ENCODE results near the gene SNTG2.
A peak's percentile ranks its signal among the peaks of the same experiment; 100 is the strongest.

Gene SNTG2

GRCh38 chr2:1154710-1155594 lies 204.3 kb downstream of the SNTG2 start:
- no peak overlapping the region for H3K4me3 Mint-ChIP-seq
- no peak overlapping the region for H3K27ac Mint-ChIP-seq
- no peaks in the 10 kb centered on the region for H3K36me3 Mint-ChIP-seq
- no peaks in the 10 kb centered on the region for H3K4me1 Mint-ChIP-seq
- no peak for DNase-seq (ENCODE audit: low spot score in 2 of 2)
- ATAC-seq = no peak
- no peaks in the 10 kb centered on the region for H3K9me3 Mint-ChIP-seq

- DNase-seq (ENCODE audit: low spot score in 2 of 2) (no peak), ATAC-seq (no peak)
- no peaks in the 10 kb centered on the region for H3K9me3 Mint-ChIP-seq
- no peaks in the 10 kb centered on the region for H3K36me3 Mint-ChIP-seq
- no peak overlapping the region for H3K27ac Mint-ChIP-seq
- no peaks in the 10 kb centered on the region for H3K4me1 Mint-ChIP-seq
- no peak overlapping the region for H3K4me3 Mint-ChIP-seq
Measured at GRCh38 chr2:1156059-1156458, 205.4 kb downstream of the SNTG2 start.

- H3K27ac Mint-ChIP-seq = no peak overlapping the region
- H3K4me3 Mint-ChIP-seq = no peak overlapping the region
- no peak for DNase-seq (ENCODE audit: low spot score in 2 of 2)
- no peaks in the 10 kb centered on the region for H3K9me3 Mint-ChIP-seq
- ATAC-seq = no peak
- no peaks in the 10 kb centered on the region for H3K4me1 Mint-ChIP-seq
- no peaks in the 10 kb centered on the region for H3K36me3 Mint-ChIP-seq
Measured at GRCh38 chr2:1156531-1156930, 205.9 kb downstream of the SNTG2 start.

GRCh38 chr2:1157107-1157506 lies 206.5 kb downstream of the SNTG2 start:
- no peaks in the 10 kb centered on the region for H3K36me3 Mint-ChIP-seq
- no peak for DNase-seq (ENCODE audit: low spot score in 2 of 2)
- peaks cover under 1% of the 10 kb centered on the region for H3K4me1 Mint-ChIP-seq
- ATAC-seq = no peak
- H3K9me3 Mint-ChIP-seq = no peaks in the 10 kb centered on the region
- H3K27ac Mint-ChIP-seq = no peak overlapping the region
- H3K4me3 Mint-ChIP-seq = no peak overlapping the region

GRCh38 chr2:1159013-1159412 lies 208.4 kb downstream of the SNTG2 start:
- peaks cover 19% of the 10 kb centered on the region for H3K4me1 Mint-ChIP-seq
- no peak overlapping the region for H3K4me3 Mint-ChIP-seq
- peaks cover 13% of the 10 kb centered on the region for H3K9me3 Mint-ChIP-seq
- no peaks in the 10 kb centered on the region for H3K36me3 Mint-ChIP-seq
- ATAC-seq (no peak), DNase-seq (ENCODE audit: low spot score in 2 of 2) (no peak)
- H3K27ac Mint-ChIP-seq = no peak overlapping the region

GRCh38 chr2:1162246-1162645 lies 211.6 kb downstream of the SNTG2 start:
- peak overlapping the region; percentile 97 for H3K27ac Mint-ChIP-seq
- peaks cover 26% of the 10 kb centered on the region for H3K4me1 Mint-ChIP-seq
- no peak for ATAC-seq
- no peak overlapping the region for H3K4me3 Mint-ChIP-seq
- H3K9me3 Mint-ChIP-seq = peaks cover 13% of the 10 kb centered on the region
- H3K36me3 Mint-ChIP-seq = no peaks in the 10 kb centered on the region
- DNase-seq (ENCODE audit: low spot score in 2 of 2) = no peak

- Mint-ChIP-seq H3K4me3 (no peak overlapping the region), H3K4me1 (peaks cover 26% of the 10 kb centered on the region), H3K9me3 (peaks cover 13% of the 10 kb centered on the region), H3K36me3 (no peaks in the 10 kb centered on the region), H3K27ac (peak overlapping the region; percentile 97)
- DNase-seq (ENCODE audit: low spot score in 2 of 2) = no peak
- peak; percentile 57 for ATAC-seq
Measured at GRCh38 chr2:1162768-1163584, 212.3 kb downstream of the SNTG2 start.

- Mint-ChIP-seq H3K36me3 (no peaks in the 10 kb centered on the region), H3K4me1 (peaks cover 33% of the 10 kb centered on the region), H3K27ac (no peak overlapping the region), H3K4me3 (no peak overlapping the region), H3K9me3 (peaks cover 13% of the 10 kb centered on the region)
- ATAC-seq (no peak), DNase-seq (ENCODE audit: low spot score in 2 of 2) (no peak)
Measured at GRCh38 chr2:1166976-1167375, 216.3 kb downstream of the SNTG2 start.

- Mint-ChIP-seq H3K4me1 (peaks cover 15% of the 10 kb centered on the region), H3K4me3 (no peak overlapping the region), H3K9me3 (peaks cover 1% of the 10 kb centered on the region), H3K36me3 (no peaks in the 10 kb centered on the region), H3K27ac (no peak overlapping the region)
- DNase-seq (ENCODE audit: low spot score in 2 of 2) (no peak), ATAC-seq (no peak)
Measured at GRCh38 chr2:1168846-1169245, 218.2 kb downstream of the SNTG2 start.

- DNase-seq (ENCODE audit: low spot score in 2 of 2) = no peak
- H3K9me3 Mint-ChIP-seq = no peaks in the 10 kb centered on the region
- no peak overlapping the region for H3K4me3 Mint-ChIP-seq
- no peaks in the 10 kb centered on the region for H3K36me3 Mint-ChIP-seq
- peaks cover 11% of the 10 kb centered on the region for H3K4me1 Mint-ChIP-seq
- no peak for ATAC-seq
- H3K27ac Mint-ChIP-seq = no peak overlapping the region
Measured at GRCh38 chr2:1169291-1169949, 218.8 kb downstream of the SNTG2 start.

- no peak for DNase-seq (ENCODE audit: low spot score in 2 of 2)
- H3K4me1 Mint-ChIP-seq = peaks cover 7% of the 10 kb centered on the region
- no peaks in the 10 kb centered on the region for H3K9me3 Mint-ChIP-seq
- no peaks in the 10 kb centered on the region for H3K36me3 Mint-ChIP-seq
- H3K27ac Mint-ChIP-seq = no peak overlapping the region
- no peak overlapping the region for H3K4me3 Mint-ChIP-seq
- no peak for ATAC-seq
Measured at GRCh38 chr2:1170241-1170640, 219.6 kb downstream of the SNTG2 start.

- Mint-ChIP-seq H3K27ac (no peak overlapping the region), H3K36me3 (no peaks in the 10 kb centered on the region), H3K4me3 (no peak overlapping the region), H3K4me1 (peaks cover 7% of the 10 kb centered on the region), H3K9me3 (no peaks in the 10 kb centered on the region)
- DNase-seq (ENCODE audit: low spot score in 2 of 2) = no peak
- no peak for ATAC-seq
Measured at GRCh38 chr2:1170711-1171110, 220.1 kb downstream of the SNTG2 start.

GRCh38 chr2:1173528-1173927 lies 222.9 kb downstream of the SNTG2 start:
- Mint-ChIP-seq H3K4me3 (no peak overlapping the region), H3K9me3 (no peaks in the 10 kb centered on the region)
- ATAC-seq = no peak

GRCh38 chr2:1181893-1182292 lies 231.2 kb downstream of the SNTG2 start:
- ATAC-seq = no peak

More at GRCh38 chr2:1173528-1173927, 222.9 kb downstream of the SNTG2 start:
- H3K4me1 Mint-ChIP-seq = peaks cover 6% of the 10 kb centered on the region
- no peak for DNase-seq (ENCODE audit: low spot score in 2 of 2)
- H3K27ac Mint-ChIP-seq = no peak overlapping the region
- H3K36me3 Mint-ChIP-seq = no peaks in the 10 kb centered on the region

GRCh38 chr2:1183300-1183699 lies 232.7 kb downstream of the SNTG2 start:
- DNase-seq (ENCODE audit: low spot score in 2 of 2) = no peak
- no peak for ATAC-seq
- Mint-ChIP-seq H3K36me3 (no peaks in the 10 kb centered on the region), H3K4me3 (no peak overlapping the region), H3K4me1 (no peaks in the 10 kb centered on the region), H3K27ac (no peak overlapping the region), H3K9me3 (peaks cover 3% of the 10 kb centered on the region)

More at GRCh38 chr2:1181893-1182292, 231.2 kb downstream of the SNTG2 start:
- Mint-ChIP-seq H3K4me3 (no peak overlapping the region), H3K36me3 (no peaks in the 10 kb centered on the region), H3K4me1 (no peaks in the 10 kb centered on the region), H3K9me3 (peaks cover 3% of the 10 kb centered on the region), H3K27ac (no peak overlapping the region)
- no peak for DNase-seq (ENCODE audit: low spot score in 2 of 2)
